Measurements from ENCODE around the gene DNAJB6. TPM values are rescaled to one million over a fixed set of nuclear protein-coding genes. Genes with fewer than 3 reads are reported as not detected.

Gene DNAJB6
- total RNA-seq, 1 experiment from 2014 or later: 151 TPM

GRCh38 chr7:157464111-157464970 is 127.5 kb downstream of the DNAJB6 start:
- DNase-seq (ENCODE audit: low read depth): no peak

- DNase-seq (ENCODE audit: low read depth): no peak
Measured at GRCh38 chr7:157464971-157465886, 128.4 kb downstream of the DNAJB6 start.

- no peak for DNase-seq (ENCODE audit: low read depth)
Measured at GRCh38 chr7:157465891-157466866, 129.4 kb downstream of the DNAJB6 start.

GRCh38 chr7:157466867-157467261 is 130.1 kb downstream of the DNAJB6 start:
- no peak for DNase-seq (ENCODE audit: low read depth)

Other genes with a start within 250 kb of the DNAJB6 start
- 127 and 131 TPM in 2 replicates for gene UBE3C, start 198.1 kb upstream of the DNAJB6 start, total RNA-seq (2014; rRNA removed)